HuH-7 (cell line): ENCODE data around the gene HYDIN.

ENCODE experiments used
- DNase-seq: peaks from one replicate; pipeline ENCODE4 v3.0.0; 2011; ENCODE audit warnings: low spot score

The HYDIN gene

DNA sequence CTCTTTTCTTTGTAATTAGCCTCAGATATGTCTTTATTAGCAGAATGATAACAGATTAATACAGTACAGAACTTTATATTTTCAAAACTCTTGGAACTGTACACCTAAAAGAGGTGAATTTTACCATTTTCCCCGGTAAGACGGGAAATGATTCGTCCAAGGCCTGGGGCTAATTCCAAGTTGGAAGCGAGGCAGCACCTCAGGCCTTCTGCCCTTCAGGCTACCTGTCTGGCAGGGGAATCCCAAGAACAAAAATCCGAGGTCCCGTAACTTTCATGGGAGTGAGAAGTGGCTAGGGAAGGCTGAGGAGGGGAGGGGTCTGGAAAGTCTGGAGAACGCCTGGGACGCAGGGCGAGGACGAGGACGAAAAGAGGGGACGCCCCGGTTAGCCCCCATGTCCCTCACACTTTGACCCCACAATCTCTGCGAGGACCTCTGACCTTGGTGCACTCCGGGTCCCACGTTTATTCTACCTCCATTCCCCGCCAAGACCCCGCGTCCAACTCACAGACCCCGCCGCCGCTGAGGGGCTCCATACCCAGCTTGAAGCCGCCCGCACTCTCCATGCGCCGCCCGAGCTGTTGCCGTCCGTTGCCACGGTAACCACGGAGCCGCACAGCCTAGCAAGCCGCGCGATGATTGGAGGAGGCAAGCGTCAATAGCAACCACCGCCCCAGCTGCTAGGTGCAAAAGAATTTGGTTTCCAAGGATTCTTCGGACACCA is at the start of gene HYDIN:
HYDIN (minus strand) TSS at position 601 of the 724 bp plus-strand sequence. CDS start 43,827 bp downstream, outside the sequence.
- DNase-seq = no peak

DNA sequence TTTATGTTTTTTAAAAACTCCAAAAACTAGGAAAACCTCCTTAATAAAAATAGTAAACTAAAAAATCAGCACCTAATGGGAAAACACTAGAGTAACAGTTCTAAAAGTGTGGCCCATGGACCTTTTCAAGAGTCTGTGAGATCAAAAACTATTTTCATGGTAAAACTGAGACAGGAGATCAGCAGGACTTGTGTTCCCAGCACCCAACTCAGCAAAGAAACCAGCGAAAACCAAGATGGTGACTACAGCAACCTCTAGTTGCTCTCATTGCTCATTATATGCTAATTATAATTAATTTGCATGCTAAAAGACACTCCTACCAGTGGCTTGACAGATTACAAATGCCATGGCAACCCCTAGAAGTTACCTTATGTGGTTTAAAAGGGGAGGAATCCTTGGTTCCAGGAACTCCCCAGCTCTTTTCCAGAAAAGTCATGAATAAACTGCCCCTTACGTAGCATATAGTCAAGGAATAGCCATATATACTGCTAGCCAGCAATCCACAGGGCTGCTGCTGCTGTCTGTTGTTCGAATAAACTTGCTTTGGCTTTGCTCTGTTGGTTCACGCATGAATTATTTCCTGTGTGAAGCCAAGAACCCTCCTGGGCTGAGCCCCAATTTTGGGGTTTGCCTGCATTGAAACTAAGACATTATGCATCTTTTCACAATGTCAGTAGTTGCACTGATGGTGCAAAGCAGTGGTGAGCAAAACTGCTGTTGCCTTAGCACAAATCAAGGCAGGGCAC is 46.2 kb upstream of the HYDIN start:
- no peak for DNase-seq

DNA sequence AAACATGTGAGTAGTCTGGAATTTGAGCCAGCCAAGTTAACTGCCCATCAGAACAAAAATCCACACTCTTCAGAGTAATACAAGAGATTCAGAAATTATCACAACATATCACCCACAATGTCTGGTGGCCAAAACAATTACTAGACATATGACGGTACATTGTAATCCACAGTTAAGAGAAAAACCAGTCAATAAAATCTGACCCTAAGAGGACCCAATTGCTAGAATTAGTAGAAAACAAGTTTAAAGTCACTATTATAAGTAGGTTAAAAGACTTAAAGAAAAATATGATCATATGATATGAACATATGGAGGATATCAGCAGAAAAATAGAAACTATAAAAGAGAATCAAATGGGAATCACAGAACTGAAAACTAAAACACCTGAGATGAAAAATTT is 42.9 kb upstream of the HYDIN start:
- no peak for DNase-seq

DNA sequence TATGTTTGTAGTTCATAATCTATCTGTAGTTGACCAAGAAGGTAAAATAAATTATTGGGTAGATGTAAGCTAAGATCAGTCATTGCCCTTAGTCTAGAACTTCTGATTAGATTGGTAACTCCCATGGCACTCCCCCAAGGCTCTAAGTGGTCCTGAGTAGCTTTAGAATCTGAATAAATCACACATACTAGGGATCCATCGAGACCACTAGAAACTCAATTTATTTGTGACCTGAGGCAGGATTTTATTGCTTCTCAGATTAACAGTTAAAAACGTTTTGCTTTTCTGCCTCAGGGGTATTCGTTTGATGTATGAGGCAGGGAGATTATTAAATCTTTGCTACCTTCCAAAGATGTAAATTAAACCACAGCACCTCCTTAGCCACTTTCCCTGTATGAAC is 33.8 kb upstream of the HYDIN start:
- no peak for DNase-seq

- DNase-seq = no peak
These were observed 33.1 kb upstream of the HYDIN start for GRCh38 chr16:71263582-71263981.

GRCh38 chr16:71262391-71262790 is 31.9 kb upstream of the HYDIN start:
- no peak for DNase-seq

DNA sequence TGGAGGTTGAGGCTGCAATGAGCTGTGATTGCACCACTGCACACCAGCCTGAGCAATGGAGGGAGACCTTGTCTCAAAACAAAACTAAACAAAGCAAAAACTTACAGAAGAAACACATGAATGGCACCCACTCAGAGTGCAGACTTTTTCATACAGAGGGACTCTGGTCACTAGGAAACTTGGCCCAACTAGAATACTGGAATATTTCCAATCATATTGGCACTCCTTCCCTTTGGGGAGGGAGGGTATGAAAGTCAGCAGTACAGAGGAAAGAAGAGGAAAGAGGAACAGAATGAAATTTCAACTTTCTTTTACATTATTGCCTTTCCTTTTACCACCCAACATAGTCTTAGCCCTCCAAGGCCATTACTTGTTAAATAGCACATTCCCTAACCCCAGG is 30.5 kb upstream of the HYDIN start:
- DNase-seq = no peak

GRCh38 chr16:71259086-71259485 is 28.6 kb upstream of the HYDIN start:
- DNase-seq = no peak

DNA sequence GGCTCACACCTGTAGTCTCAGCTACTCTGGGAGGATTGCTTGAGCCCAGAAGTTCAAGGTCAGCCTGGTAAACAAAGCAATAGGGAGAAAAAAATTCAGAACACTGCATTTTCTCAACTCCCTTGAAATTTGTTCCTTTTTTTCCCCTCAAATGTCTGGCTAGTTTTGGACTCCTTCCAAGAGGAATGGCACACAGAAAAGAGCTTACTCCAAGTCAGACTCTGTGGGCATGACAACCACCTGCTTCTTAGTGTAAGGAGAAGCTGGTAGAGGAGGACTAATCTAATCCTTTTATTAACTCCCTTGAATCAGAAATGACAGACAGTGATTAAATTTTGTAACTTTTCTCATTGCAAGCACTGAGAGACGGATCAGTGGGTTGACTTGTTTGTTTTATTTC is 27.9 kb upstream of the HYDIN start:
- DNase-seq = no peak

DNA sequence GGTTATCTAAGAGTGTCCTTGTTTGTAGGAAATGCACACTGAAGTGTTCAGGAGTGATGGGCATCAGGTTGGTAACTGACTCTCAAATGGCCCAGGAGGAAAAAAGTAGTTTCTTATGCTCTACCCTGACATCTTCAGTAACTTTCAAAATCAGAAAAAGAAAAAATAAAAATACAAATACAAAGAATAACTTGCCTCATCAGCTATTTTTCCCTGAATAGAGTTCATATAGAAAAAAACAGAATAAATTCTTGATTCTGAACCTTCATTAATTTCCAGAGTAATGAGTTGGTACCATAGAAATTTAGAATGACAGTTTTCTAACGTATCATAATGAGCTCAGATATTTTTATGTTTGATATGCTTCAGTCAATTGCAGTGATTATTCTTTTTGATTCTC is 27.2 kb upstream of the HYDIN start:
- DNase-seq = no peak

DNA sequence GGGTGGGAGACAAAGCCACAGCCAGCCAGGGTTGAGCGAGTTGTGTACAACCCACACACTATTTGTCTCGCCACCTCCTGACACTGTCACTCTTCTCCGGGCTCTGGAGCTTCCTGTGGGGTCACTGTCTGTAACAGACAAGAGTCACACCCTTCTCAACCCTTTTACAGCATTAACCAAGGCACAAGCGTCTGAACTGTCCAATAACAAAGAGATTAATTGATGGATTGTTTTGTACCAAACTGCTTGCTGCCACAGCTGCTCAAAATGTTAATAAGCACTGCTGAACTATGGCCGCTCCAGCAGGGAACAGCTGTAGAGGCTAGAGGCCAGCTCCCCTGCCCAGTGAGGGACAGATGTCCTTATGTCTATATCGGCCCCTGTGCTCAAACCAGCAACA is 25.2 kb upstream of the HYDIN start:
- no peak for DNase-seq

DNA sequence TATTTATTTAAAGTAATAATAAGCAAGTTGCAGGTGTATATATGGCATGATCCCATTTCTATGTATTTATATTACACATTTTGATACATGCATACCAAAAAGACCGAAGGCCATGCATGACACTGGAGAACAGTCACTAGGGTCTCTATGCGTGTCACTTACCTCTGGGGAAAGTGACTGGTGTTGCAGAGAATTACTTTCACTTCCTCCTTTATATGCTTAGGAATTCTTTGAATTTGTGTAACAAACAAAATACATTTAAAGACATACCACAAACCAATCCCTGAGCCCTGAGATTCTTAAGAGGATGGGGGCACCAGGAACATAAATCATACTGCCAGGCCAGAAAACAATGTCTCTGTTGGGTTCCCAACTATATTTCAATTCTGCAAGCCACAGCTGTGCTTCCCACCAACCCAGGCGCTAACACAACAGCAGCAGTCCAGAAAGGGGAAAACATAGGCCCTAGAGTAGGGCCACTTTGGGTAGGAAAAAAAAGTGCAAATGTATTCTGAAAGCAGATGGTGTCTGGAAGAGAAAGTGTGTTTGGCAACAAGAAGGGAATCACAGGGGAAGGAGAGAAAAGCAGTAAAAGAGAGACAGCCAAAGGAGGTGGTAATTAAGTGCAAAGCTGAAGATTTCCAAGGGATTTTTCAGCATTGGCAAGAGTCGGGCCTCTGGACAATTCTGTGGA is 24.5 kb upstream of the HYDIN start:
- DNase-seq = no peak

GRCh38 chr16:71250461-71251235 is 20.1 kb upstream of the HYDIN start:
- DNase-seq = no peak

DNA sequence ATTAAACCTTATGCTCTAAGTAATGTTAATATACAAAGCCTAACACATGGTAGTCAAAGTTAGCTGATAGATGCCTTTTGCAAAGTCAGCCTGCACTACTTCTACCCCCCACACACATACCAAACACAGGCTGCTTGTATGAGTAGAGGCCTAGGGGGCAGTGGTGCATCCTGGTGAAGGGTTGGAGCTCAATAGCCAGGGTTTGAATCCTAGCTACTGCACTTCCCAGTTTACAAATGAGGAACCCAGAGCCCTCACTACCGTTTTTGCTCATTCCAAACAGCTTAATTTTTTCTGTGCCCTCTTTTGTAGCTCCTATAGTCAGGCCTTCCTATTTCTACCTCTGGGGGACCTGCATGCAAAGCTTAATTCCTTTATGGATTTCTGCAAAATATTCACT is 18.9 kb upstream of the HYDIN start:
- DNase-seq = no peak

DNA sequence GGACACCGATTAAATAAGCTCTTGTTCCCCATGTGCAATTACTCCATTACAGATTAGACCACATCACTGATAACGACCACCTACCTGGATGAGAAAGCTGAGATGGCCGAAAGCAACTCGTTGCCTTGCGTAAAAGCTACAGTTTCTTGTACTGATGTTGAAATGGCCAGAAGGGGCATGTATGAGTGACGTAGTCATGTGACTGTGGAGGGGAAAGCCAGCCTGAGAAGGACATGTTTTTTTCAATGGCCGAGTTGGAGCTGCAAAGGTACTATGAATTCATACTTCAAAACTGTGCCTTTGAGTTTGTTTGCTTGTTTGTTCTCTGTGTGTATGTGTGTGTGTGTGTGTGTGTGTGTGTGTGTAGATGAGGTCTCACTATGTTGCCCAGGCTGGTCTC is 17.0 kb upstream of the HYDIN start:
- DNase-seq = no peak

DNA sequence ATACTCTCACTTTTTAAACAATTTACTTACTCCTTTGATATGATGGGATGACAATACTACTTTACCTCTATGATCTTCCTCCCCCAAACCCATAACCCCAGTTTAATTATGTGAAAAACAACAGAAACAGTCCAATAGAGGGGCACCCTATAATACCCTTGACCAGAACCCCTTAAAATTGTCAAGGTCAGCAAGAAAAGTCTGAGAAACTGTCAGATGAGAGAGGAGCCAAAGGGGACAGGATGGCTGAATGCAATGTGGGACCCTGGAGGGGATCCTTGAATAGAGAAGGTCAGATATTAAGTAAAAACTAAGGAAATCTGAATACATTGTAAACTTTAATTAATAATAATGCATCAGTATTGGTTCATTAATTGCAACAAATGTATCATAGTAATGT is 15.8 kb upstream of the HYDIN start:
- DNase-seq = no peak

- no peak for DNase-seq
These were observed 14.0 kb upstream of the HYDIN start for GRCh38 chr16:71244521-71244920.

GRCh38 chr16:71242601-71243000 is 12.1 kb upstream of the HYDIN start:
- no peak for DNase-seq

- no peak for DNase-seq
These were observed 11.5 kb upstream of the HYDIN start for GRCh38 chr16:71242036-71242435.

DNA sequence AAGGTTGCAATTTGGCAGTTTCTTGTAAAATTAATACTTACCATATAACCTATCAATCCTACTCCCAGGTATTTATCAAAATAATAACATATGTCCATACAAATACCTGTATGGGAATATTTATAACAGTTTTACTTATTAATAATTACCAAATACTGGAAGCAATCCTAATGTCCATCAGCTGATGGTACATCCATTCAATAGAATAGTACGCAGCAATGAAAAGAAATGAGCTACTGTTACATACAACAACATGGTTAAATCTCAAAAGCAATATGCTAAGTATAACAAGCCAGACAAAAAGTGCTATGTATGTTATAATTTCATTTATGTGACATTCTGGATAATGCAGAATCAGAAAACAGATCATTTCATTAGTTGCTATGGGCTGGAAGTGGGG is 1.2 kb downstream of the HYDIN start:
- no peak for DNase-seq

- DNase-seq = no peak
These were observed 4.0 kb downstream of the HYDIN start for GRCh38 chr16:71226229-71227141.
